Suprapubic skin (tissue), 4 donors: ENCODE data around the gene GAB4. TPM values are rescaled to one million over a fixed set of nuclear protein-coding genes. Genes with fewer than 3 reads are reported as not detected.
"Not testable (repeated sequence)": the region's sequence is repeated elsewhere in the genome, so short reads cannot be mapped to it uniquely, and the experiment has no call there.

Experiments used
- DNase-seq, 2 donors: peaks; one replicate each; pipeline ENCODE4 v3.0.0-alpha.2; 2019; ENCODE audit warnings: low spot score in 2 of 2
- H3K27ac ChIP-seq: fragments of 200-600 bp; sonication (generic); one replicate; pipeline ENCODE4 v1.5.1; 2019
- H3K27me3 ChIP-seq: fragments of 200-600 bp; sonication (generic); one replicate; pipeline ENCODE4 v1.5.1; 2019
- H3K36me3 ChIP-seq: fragments of 200-600 bp; sonication (generic); one replicate; pipeline ENCODE4 v1.5.1; 2019
- H3K4me1 ChIP-seq: fragments of 200-600 bp; sonication (generic); one replicate; pipeline ENCODE4 v1.5.1; 2019
- H3K4me3 ChIP-seq: fragments of 200-600 bp; sonication (generic); one replicate; pipeline ENCODE4 v1.5.1; 2019; ENCODE audit warnings: mild to moderate bottlenecking
- H3K9me3 ChIP-seq: fragments of 200-600 bp; sonication (generic); one replicate; pipeline ENCODE4 v1.5.1; 2019
- EP300 ChIP-seq: sonication (generic); formaldehyde crosslinking; IDR thresholded peaks from one replicate; pipeline ENCODE4 v1.6.1; 2017; ENCODE audit warnings: antibody characterized with exemption
- POLR2A ChIP-seq, 2 donors: fragments of 450-650 bp; IDR thresholded peaks; one replicate each; pipeline ENCODE4 v1.6.1; 2017; ENCODE audit warnings: antibody characterized with exemption in 2 of 2, mild to moderate bottlenecking in 2 of 2, moderate library complexity in 2 of 2
- POLR2AphosphoS5 ChIP-seq, 3 donors: sonication (generic); formaldehyde crosslinking; IDR thresholded peaks; one replicate each; pipeline ENCODE4 v1.6.1; 2017; ENCODE audit warnings: antibody characterized with exemption in 3 of 3
- WGBS: methylation state at CpG from one replicate; pipeline ENCODE4 v1.1.5; 2018; 5-methylcytosine and 5-hydroxymethylcytosine counted together
- total RNA-seq, 4 donors: library from RNA; depleted of rRNA; stranded (reverse); fragments of >200 nt; gene quantifications; one replicate each; pipeline ENCODE4 v1.1.0, GENCODE V29; 2016
- TF ChIP-seq, protein P1 (sequence below), 2 donors: fragments of 200-600 bp in 1 of 2; fragments of 450-650 bp in 1 of 2; sonication (generic) in 1 of 2; IDR thresholded peaks; one replicate each; pipeline ENCODE4 v1.5.1; 2016 to 2019; ENCODE audit warnings: antibody characterized with exemption in 2 of 2, mild to moderate bottlenecking in 1 of 2, moderate library complexity in 1 of 2

Gene GAB4
- total RNA-seq, 4 donors from 2014 or later: 0.21 to 0.32 TPM; not detected in 2

- Histone ChIP-seq H3K27ac (no peak overlapping the region), H3K36me3 (no peaks in the 10 kb centered on the region), H3K4me3 (no peak overlapping the region), H3K4me1 (peaks cover 9% of the 10 kb centered on the region), H3K9me3 (no peaks in the 10 kb centered on the region), H3K27me3 (no peaks in the 10 kb centered on the region)
- TF ChIP-seq, protein P1, sequence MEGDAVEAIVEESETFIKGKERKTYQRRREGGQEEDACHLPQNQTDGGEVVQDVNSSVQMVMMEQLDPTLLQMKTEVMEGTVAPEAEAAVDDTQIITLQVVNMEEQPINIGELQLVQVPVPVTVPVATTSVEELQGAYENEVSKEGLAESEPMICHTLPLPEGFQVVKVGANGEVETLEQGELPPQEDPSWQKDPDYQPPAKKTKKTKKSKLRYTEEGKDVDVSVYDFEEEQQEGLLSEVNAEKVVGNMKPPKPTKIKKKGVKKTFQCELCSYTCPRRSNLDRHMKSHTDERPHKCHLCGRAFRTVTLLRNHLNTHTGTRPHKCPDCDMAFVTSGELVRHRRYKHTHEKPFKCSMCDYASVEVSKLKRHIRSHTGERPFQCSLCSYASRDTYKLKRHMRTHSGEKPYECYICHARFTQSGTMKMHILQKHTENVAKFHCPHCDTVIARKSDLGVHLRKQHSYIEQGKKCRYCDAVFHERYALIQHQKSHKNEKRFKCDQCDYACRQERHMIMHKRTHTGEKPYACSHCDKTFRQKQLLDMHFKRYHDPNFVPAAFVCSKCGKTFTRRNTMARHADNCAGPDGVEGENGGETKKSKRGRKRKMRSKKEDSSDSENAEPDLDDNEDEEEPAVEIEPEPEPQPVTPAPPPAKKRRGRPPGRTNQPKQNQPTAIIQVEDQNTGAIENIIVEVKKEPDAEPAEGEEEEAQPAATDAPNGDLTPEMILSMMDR (IDR thresholded peaks at IDR 0.05): no peak
- TF ChIP-seq POLR2AphosphoS5 (IDR thresholded peaks at IDR 0.05): no peak
- TF ChIP-seq POLR2A (IDR thresholded peaks at IDR 0.05): no peak
- TF ChIP-seq EP300: no peak
- 78% methylated on average over 7 of the region's 7 CpGs for WGBS
- no peak for DNase-seq
These were observed 54.6 kb downstream of the GAB4 start for GRCh38 chr22:16953206-16954059.

- Histone ChIP-seq H3K27me3 (no peaks in the 10 kb centered on the region), H3K4me3 (no peak overlapping the region), H3K9me3 (no peaks in the 10 kb centered on the region), H3K27ac (peak overlapping the region; percentile 59), H3K4me1 (peaks cover 9% of the 10 kb centered on the region), H3K36me3 (no peaks in the 10 kb centered on the region)
- 31% methylated on average over 3 of the region's 3 CpGs for WGBS
- TF ChIP-seq POLR2AphosphoS5 (IDR thresholded peaks at IDR 0.05) (no peak), POLR2A (IDR thresholded peaks at IDR 0.05) (no peak), EP300 (no peak)
- TF ChIP-seq, protein P1 (IDR thresholded peaks at IDR 0.05): no peak
- DNase-seq: no peak
These were observed 58.5 kb downstream of the GAB4 start for GRCh38 chr22:16949561-16949960.

- Histone ChIP-seq H3K27me3 (no peaks in the 10 kb centered on the region), H3K36me3 (no peaks in the 10 kb centered on the region), H3K4me3 (no peak overlapping the region), H3K9me3 (no peaks in the 10 kb centered on the region), H3K4me1 (no peaks in the 10 kb centered on the region), H3K27ac (no peak overlapping the region)
- WGBS: 87% methylated on average over 5 of the region's 5 CpGs
- TF ChIP-seq, protein P1 (IDR thresholded peaks at IDR 0.05): no peak
- TF ChIP-seq POLR2AphosphoS5 (IDR thresholded peaks at IDR 0.05) (no peak), EP300 (no peak)
- no peak for DNase-seq
These were observed 70.2 kb downstream of the GAB4 start for GRCh38 chr22:16937811-16938210.

- H3K9me3 ChIP-seq, H3K27ac ChIP-seq, H3K4me1 ChIP-seq, DNase-seq, H3K4me3 ChIP-seq, H3K36me3 ChIP-seq, H3K27me3 ChIP-seq: not testable (repeated sequence)
- WGBS: 92% methylated on average over 2 of the region's 5 CpGs
These were observed 70.8 kb downstream of the GAB4 start for GRCh38 chr22:16937209-16937608.

GRCh38 chr22:16936625-16937024 lies 71.4 kb downstream of the GAB4 start:
- no peak overlapping the region for H3K27ac ChIP-seq
- no peaks in the 10 kb centered on the region for H3K4me1 ChIP-seq
- 92% methylated on average over 5 of the region's 5 CpGs for WGBS
- no peaks in the 10 kb centered on the region for H3K9me3 ChIP-seq
- H3K27me3 ChIP-seq: no peaks in the 10 kb centered on the region
- H3K36me3 ChIP-seq: no peaks in the 10 kb centered on the region
- no peak overlapping the region for H3K4me3 ChIP-seq
- no peak for DNase-seq
- TF ChIP-seq POLR2AphosphoS5 (IDR thresholded peaks at IDR 0.05) (no peak), EP300 (no peak)

DNA sequence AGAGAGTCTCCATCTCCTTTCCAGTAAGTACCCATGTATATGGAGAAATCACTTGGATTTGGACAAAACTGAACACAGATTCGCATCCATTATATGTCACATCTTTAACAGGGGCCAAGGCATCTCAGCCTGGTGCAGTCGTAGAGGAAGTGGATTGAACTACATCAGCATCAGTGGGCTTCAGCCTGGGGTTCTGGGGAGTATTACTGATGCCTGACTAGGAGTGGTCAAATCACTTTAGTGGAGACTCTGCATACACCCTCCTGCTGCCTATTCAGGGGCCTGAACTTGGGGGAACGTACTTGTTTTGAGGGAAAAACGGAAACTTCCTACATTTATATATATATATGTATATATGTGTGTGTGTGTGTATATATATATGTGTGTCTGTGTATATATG lies 72.8 kb downstream of the GAB4 start:
- TF ChIP-seq, protein P1 (IDR thresholded peaks at IDR 0.05): no peak
- no peak for TF ChIP-seq POLR2A (IDR thresholded peaks at IDR 0.05)
- no peak for TF ChIP-seq POLR2AphosphoS5 (IDR thresholded peaks at IDR 0.05)
- TF ChIP-seq EP300: no peak
- WGBS: 83% methylated on average over 4 of the region's 4 CpGs
- H3K4me3 ChIP-seq: no peak overlapping the region

More for the DNA sequence above, 72.8 kb downstream of the GAB4 start:
- DNase-seq: no peak
- Histone ChIP-seq H3K9me3 (no peaks in the 10 kb centered on the region), H3K27me3 (peaks cover 4% of the 10 kb centered on the region), H3K4me1 (no peaks in the 10 kb centered on the region), H3K36me3 (no peaks in the 10 kb centered on the region), H3K27ac (no peak overlapping the region)
